ENCODE measurements around the gene RGS11.

GRCh38 chr16:279531-279930 is 3.8 kb upstream of the RGS11 start:
- no peak for TF ChIP-seq CTCF (conservative IDR thresholded peaks at IDR 0.05; ENCODE audit: low read length)
- TF ChIP-seq EZH2phosphoT487 (IDR thresholded peaks at IDR 0.05; ENCODE audit: borderline replicate concordance, low read depth, low read length): no peak
